GM21447 (cell line): ENCODE results near the gene PDCD1LG2.
A peak's percentile ranks its signal among the peaks of the same experiment; 100 is the strongest.

Experiments used
- ATAC-seq: cut with Tn5 transposase; IDR thresholded peaks from one replicate; pipeline ENCODE4 v1.9.1; 2021; ENCODE audit not compliant: unreplicated experiment

Gene PDCD1LG2

DNA sequence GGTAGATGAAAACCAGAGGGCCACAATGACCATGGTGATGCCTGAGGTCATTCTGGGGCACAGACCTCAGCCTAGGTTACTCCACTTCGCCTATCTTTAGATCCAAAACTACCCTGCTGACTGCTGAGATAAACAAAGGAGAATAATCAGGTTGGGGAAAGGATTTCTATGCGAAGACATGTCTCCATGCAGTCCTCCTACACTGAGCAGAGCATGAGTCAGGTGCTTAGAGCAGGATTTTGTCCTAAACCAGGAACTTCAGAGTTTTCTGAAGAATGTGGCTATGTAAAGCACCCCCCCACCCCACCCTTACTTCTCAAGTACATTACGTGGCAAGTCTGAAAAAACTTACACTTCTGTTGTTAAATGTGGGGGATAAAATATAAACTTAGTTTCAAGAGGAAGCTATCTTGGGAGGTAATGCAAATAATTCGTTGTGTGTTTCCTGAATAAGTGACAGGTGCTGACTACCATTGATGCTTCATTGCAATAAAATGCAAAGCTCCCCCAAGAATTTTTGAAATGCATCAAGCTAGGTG lies 19.4 kb downstream of the PDCD1LG2 start:
- ATAC-seq = no peak

GRCh38 chr9:5531101-5531882 lies 21.0 kb downstream of the PDCD1LG2 start:
- no peak for ATAC-seq

DNA sequence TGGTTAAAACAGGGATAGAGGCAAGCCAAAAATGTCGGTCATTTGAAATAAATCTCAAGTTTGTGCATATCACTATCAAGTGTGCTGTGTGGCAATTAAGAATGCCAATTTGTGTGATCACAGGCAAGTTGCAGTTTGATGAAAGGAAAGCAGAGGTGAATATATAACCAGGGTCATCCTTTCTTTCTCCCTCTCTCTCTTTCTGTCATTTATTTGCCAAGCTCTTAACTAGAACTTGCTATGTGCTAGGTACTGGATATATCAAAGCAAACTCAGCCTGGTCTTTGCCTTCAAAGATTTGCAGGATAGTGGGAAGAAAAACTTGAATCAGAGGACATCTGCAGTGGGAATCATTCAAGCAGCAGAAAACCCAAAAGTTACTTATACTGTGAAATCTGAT lies 22.0 kb downstream of the PDCD1LG2 start:
- ATAC-seq = no peak

DNA sequence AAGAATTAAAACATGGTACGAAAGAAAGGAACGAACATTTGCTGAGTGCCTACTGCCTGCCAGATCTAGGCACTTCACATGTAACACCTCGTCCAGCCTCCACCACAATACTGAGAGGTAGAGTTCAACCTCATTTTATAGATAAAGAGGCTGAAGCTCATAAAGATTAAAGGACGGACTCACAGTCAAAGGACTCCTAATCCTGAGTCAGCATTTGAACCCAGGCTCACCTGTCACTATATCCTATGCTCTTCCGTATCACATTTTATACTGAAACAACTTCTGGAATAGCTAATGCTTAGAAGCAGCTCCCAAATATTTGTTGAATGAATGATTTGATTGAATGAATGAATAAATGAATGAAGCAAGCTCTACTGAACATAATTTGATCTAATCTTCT lies 22.5 kb downstream of the PDCD1LG2 start:
- no peak for ATAC-seq

DNA sequence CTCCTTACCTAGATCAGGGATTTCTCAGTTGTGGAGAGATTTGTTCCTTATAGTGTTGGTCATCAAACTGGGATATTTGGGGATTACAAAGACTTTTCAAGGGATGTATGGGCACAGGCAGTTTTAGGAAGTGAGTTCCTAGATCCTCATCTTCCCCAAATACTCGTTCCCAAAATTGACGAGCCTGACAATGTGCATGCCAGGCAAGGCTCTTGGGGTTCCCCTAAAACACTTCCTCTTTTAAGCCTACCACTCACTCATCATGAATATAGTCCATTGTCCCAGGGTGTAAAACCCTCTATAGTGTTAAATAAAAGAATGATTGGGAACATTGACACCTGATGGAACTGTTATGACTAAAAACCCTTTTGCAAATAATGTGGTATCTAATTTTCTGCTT lies 26.4 kb downstream of the PDCD1LG2 start:
- ATAC-seq = peak; percentile 65

GRCh38 chr9:5543875-5544702 lies 33.8 kb downstream of the PDCD1LG2 start:
- ATAC-seq = no peak

DNA sequence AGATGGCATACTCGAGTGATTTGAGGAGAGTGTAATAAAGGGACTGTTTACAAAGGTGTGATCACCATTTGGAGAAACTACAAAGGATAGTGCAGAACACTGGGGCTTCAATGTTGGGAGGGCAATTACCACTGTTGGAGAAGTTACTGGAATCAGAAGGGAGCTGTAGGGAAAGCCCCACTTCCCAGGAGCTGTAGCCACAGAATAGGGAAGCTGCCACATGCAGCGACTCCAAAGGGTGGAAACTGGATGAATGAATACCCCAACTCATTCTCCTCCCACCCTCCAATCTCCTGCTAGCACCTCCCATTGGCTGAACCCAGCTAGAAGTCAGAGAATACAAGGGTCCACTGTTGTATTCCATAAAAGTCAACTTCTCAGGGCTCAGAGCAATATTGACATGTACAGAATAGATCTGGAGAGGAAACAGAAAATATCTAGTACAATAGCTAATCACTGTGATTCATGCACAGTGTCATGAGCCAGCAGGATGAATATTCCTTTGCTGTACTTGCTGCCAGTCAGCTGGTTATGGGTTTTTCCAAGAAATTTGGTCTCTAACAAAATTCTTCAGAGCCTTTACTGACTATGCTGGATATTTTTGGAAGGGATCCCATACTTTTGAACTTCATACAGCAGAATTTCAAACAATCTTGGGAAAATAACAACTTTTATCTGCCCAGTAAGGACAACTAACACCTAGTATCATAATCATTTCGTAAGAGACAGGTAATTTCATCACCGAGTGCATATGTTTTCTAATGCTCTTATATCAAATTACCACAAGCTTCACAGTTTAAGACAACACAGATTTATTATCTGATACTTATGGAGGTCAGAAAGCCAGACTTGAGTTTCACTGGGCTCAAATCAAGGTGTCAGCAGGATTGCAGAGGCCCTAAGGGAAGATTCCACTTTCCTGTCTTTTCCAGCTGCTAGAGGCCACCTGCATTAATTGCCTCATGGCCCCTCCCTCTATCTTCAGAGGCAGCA lies 39.6 kb downstream of the PDCD1LG2 start:
- ATAC-seq = no peak

GRCh38 chr9:5551368-5552150 lies 41.2 kb downstream of the PDCD1LG2 start:
- ATAC-seq = no peak

GRCh38 chr9:5552301-5552700 lies 42.0 kb downstream of the PDCD1LG2 start:
- ATAC-seq = no peak

- no peak for ATAC-seq
These were observed 42.9 kb downstream of the PDCD1LG2 start for GRCh38 chr9:5553211-5553610.

DNA sequence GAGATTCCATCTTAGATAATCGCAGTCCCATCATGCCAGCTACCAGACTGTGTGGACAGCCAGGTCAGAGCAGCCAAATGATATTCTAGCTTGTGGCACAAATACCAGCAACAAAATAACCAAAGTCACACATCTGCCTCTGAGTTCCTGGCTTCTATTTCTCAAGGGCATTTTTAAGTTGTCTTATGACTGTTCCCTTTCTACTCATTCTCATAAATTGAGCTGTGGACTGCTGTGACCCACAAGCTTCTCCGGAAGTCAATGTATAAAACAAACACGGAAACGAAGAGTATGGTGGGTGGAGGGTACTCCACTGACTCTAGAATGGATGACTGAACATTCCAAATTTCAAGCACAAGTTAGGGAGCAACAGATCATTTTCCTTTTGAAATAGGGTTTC lies 43.9 kb downstream of the PDCD1LG2 start:
- ATAC-seq = peak; percentile 70

- ATAC-seq = no peak
These were observed 45.9 kb downstream of the PDCD1LG2 start for GRCh38 chr9:5556101-5556705.

DNA sequence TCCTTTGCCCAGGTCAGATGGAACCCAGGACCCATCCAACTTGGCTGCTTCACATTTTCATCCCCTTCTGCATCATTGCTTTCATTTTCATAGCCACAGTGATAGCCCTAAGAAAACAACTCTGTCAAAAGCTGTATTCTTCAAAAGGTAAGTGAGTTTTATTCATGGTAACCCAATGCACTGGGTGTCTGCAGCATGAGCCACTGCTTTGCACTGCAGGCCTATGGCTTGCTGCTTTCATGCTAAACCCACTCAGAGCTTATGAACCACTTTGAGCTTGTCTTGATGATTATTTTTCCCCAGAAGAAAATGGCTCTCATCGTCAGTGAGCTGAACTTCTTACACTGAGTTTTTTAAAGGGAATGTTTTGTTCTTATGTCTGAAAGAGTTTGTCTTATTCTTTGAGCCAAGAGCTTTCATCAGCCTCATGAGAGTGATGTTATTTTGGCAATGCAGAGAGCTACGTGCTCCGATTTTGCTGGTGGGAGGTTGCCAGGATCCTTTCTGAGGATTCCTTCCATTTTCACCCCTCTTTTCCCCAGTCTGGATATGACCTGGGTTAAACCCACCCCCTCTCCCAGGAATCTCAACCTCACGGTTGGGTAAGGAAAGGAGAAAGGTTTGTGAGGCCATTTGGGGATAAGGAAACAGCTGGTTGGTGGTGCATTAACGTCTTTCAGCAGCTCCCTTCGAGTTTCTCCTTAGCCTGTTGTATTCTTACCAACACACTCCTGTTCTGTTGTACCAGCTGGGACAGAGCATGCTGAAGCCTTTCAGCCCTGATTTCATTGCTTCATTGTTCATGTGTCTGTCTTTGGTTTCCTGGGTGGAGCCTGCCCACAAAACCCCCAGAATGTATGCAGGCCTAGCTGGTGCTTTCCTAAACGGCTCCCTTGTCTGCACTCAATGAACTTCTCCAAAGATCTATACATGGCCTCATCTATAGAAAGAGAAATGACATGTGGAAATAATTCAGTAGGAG lies 47.6 kb downstream of the PDCD1LG2 start:
- peak; percentile 71 for ATAC-seq

- no peak for ATAC-seq
These were observed 49.3 kb downstream of the PDCD1LG2 start for GRCh38 chr9:5559659-5560058.

DNA sequence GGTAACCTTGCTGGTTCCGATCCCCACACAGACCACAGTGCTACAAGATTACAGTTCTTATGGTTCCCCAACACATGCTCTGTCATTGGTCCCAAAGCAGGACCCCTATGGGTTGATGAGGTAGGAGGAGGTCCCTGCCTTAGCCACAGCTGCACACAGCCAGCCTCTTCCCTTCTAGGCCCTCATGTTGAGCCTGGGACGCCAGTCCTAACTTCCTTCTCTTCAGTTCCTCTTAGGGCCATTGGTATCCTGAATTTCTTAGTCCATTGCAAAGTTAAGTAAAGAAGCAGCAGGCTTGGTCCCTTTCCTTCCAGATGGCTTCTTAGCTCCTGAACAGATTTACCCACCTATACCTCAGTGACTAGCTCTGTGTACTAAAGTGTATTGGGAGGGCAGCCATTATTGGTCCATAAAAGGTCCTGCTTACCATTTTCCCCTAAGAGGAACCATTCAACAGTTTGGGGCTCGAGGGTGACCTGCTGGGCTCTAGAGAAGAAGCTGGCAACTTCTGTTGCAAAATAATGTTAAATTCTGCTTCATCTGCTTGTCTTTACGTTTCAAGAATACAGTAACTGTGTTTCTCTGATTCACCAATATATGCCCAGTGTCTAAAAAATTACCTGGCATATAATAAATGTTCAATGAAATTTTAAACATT lies 50.2 kb downstream of the PDCD1LG2 start:
- ATAC-seq = no peak

DNA sequence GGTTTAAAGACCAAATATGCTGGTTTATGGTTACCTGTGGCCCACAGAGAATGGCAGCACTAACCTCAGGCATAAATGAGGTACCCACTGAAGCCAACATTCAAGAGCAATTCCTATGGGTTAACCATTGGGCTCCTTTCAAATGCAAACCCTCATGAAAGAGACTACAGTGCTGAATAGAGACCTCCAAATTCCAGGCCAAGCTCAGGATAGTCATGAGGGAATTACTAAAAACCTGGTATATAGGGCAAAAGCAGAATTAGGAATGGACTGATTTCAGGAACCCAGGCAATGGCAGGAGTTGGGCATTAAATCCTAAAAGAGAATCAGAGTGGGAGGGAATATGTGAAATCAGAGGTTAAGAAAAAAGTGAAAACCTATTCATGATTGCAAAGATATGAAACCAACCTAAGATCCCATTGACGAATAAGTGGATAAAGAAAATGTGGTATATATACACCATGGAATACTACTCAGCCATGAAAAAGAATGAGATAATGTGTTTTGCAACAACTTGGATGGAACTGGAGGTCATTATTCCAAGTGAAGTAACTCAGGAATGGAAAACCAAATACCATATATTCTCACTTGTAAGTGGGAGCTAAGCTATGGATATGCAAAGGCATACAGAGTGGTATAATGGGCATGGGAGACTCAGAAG lies 51.6 kb downstream of the PDCD1LG2 start:
- no peak for ATAC-seq

DNA sequence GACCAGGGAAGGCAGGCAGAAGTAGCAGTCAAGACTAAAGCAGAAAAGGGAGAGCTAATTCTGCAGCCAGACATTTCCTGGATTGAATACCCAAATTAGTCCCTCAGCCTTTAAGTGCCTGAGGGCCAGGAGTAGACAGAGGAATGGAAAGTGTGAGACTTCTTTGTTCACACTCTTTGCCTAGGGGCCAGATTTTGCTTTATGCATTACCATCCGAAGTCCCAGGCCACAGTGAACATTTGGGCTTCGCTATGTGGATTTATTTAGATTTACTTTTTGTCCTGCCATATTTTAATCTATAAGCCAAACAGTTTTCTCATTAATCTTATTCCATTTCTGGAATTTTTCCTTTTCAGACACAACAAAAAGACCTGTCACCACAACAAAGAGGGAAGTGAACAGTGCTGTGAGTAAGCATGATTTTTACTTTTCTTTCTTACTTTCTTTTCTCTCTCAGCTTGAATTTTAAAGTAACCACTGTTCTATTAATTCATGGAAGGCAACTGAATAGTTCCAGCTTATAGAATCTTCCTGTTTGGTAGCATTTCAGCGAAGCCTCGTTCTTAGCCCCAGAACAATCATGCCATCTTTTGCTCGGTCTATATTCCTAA lies 52.6 kb downstream of the PDCD1LG2 start:
- no peak for ATAC-seq
